ENCODE results near the gene MILR1.
"Not testable (repeated sequence)": the region's sequence is repeated elsewhere in the genome, so short reads cannot be mapped to it uniquely, and the experiment has no call there.

MILR1 gene

GRCh38 chr17:64428406-64428805, 20.5 kb upstream of the MILR1 start:
- no peaks in the 10 kb centered on the region for H3K27me3 ChIP-seq (ENCODE audit: control insufficient read depth, insufficient read depth, low read length)
- no peaks in the 10 kb centered on the region for H3K36me3 ChIP-seq (ENCODE audit: control insufficient read depth, insufficient read depth, low read length)
- no peak overlapping the region for H3K4me3 ChIP-seq (ENCODE audit: low read depth, low read length)
- H3K4me1 ChIP-seq (ENCODE audit: control insufficient read depth, insufficient read depth, low read length) = no peaks in the 10 kb centered on the region
- peaks cover 35% of the 10 kb centered on the region for H3K9me3 ChIP-seq (ENCODE audit: control insufficient read depth, insufficient read depth, low read length)
- no peak overlapping the region for H3K27ac ChIP-seq (ENCODE audit: low read depth, low read length)
- no peak overlapping the region for H3K9ac ChIP-seq (ENCODE audit: low read depth, low read length)

- H3K9ac ChIP-seq (ENCODE audit: low read depth, low read length); H3K27me3 ChIP-seq (ENCODE audit: control insufficient read depth, insufficient read depth, low read length); H3K36me3 ChIP-seq (ENCODE audit: control insufficient read depth, insufficient read depth, low read length); H3K4me1 ChIP-seq (ENCODE audit: control insufficient read depth, insufficient read depth, low read length); H3K27ac ChIP-seq (ENCODE audit: low read depth, low read length); H3K4me3 ChIP-seq (ENCODE audit: low read depth, low read length): not testable (repeated sequence)
- H3K9me3 ChIP-seq (ENCODE audit: control insufficient read depth, insufficient read depth, low read length) = peaks cover 31% of the 10 kb centered on the region
Measured at GRCh38 chr17:64430036-64430435, 18.9 kb upstream of the MILR1 start.

GRCh38 chr17:64431534-64431933, 17.4 kb upstream of the MILR1 start:
- Histone ChIP-seq H3K27ac (ENCODE audit: low read depth, low read length) (no peak overlapping the region), H3K4me3 (ENCODE audit: low read depth, low read length) (no peak overlapping the region), H3K9ac (ENCODE audit: low read depth, low read length) (no peak overlapping the region), H3K27me3 (ENCODE audit: control insufficient read depth, insufficient read depth, low read length) (no peaks in the 10 kb centered on the region), H3K9me3 (ENCODE audit: control insufficient read depth, insufficient read depth, low read length) (peaks cover 24% of the 10 kb centered on the region), H3K36me3 (ENCODE audit: control insufficient read depth, insufficient read depth, low read length) (no peaks in the 10 kb centered on the region), H3K4me1 (ENCODE audit: control insufficient read depth, insufficient read depth, low read length) (no peaks in the 10 kb centered on the region)

DNA sequence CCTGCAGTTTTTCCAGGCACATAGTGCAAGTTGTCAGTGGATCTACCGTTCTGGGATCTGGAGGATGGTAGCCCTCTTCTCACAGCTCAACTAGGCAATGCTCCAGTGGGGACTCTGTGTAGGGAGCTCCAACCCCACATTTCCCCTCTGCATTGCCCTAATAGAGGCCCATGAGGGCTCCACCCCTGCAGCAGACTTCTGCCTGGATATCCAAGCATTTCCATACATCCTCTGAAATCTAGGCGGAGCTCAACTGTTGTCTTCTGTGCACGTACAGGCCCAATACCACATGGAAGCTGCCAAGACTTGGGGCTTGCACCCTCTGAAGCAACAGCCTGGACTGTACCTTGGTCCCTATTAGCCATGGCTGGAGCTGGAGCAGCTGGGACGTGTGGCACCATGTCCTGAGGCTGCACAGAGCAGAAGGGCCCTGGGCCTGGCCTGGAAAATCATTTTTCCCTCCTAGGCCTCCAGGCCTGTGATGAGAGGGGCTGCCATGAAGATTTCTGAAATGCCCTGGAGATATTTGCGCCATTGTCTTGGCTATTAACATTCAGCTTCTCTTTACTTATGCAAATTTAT, 10.9 kb upstream of the MILR1 start:
- no peak overlapping the region for H3K4me3 ChIP-seq (ENCODE audit: low read depth, low read length)
- peaks cover 31% of the 10 kb centered on the region for H3K9me3 ChIP-seq (ENCODE audit: control insufficient read depth, insufficient read depth, low read length)
- H3K27ac ChIP-seq (ENCODE audit: low read depth, low read length) = no peak overlapping the region
- no peaks in the 10 kb centered on the region for H3K27me3 ChIP-seq (ENCODE audit: control insufficient read depth, insufficient read depth, low read length)
- no peaks in the 10 kb centered on the region for H3K36me3 ChIP-seq (ENCODE audit: control insufficient read depth, insufficient read depth, low read length)
- H3K4me1 ChIP-seq (ENCODE audit: control insufficient read depth, insufficient read depth, low read length) = no peaks in the 10 kb centered on the region
- no peak overlapping the region for H3K9ac ChIP-seq (ENCODE audit: low read depth, low read length)

DNA sequence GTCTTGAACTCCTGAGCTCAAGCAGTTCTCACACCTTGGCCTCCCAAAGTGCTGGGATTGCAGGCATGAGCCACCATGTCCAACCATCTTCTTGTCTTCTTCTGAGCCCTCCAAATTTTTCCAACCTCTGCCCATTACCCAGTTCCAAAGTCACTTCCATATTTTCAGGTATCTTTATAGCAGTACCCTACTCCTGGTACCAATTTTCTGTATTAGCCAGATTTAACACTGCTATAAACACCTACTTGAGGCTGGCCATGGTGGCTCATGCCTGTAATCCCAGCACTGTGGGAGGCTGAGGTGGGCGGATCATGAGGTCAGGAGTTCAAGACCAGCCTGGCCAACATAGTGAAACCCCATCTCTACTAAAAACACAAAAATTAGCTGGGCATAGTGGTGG, 9.4 kb upstream of the MILR1 start:
- H3K4me3 ChIP-seq (ENCODE audit: low read depth, low read length); H3K9ac ChIP-seq (ENCODE audit: low read depth, low read length); H3K36me3 ChIP-seq (ENCODE audit: control insufficient read depth, insufficient read depth, low read length); H3K27ac ChIP-seq (ENCODE audit: low read depth, low read length); H3K27me3 ChIP-seq (ENCODE audit: control insufficient read depth, insufficient read depth, low read length); H3K4me1 ChIP-seq (ENCODE audit: control insufficient read depth, insufficient read depth, low read length): not testable (repeated sequence)
- peaks cover 29% of the 10 kb centered on the region for H3K9me3 ChIP-seq (ENCODE audit: control insufficient read depth, insufficient read depth, low read length)

DNA sequence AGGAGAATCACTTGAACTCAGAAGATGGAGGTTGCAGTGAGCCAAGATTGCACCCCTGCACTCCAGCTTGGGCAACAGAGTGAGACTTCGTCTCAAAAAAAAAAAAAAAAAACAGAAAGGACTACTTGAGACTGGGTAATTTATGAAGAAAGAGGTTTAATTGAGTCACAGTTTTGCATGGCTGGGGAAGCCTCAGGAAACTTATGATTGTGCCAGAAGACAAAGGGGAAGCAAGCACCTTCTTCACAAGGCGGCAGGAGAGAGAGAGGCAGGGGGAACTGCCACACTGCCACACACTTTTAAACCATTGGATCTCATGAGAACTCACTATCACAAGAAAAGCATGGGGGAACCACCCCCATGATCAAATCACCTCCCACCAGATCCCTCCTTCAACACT, 9.0 kb upstream of the MILR1 start:
- Histone ChIP-seq H3K27ac (ENCODE audit: low read depth, low read length) (no peak overlapping the region), H3K9me3 (ENCODE audit: control insufficient read depth, insufficient read depth, low read length) (peaks cover 29% of the 10 kb centered on the region), H3K9ac (ENCODE audit: low read depth, low read length) (no peak overlapping the region), H3K27me3 (ENCODE audit: control insufficient read depth, insufficient read depth, low read length) (no peaks in the 10 kb centered on the region), H3K4me3 (ENCODE audit: low read depth, low read length) (no peak overlapping the region), H3K36me3 (ENCODE audit: control insufficient read depth, insufficient read depth, low read length) (no peaks in the 10 kb centered on the region), H3K4me1 (ENCODE audit: control insufficient read depth, insufficient read depth, low read length) (no peaks in the 10 kb centered on the region)

DNA sequence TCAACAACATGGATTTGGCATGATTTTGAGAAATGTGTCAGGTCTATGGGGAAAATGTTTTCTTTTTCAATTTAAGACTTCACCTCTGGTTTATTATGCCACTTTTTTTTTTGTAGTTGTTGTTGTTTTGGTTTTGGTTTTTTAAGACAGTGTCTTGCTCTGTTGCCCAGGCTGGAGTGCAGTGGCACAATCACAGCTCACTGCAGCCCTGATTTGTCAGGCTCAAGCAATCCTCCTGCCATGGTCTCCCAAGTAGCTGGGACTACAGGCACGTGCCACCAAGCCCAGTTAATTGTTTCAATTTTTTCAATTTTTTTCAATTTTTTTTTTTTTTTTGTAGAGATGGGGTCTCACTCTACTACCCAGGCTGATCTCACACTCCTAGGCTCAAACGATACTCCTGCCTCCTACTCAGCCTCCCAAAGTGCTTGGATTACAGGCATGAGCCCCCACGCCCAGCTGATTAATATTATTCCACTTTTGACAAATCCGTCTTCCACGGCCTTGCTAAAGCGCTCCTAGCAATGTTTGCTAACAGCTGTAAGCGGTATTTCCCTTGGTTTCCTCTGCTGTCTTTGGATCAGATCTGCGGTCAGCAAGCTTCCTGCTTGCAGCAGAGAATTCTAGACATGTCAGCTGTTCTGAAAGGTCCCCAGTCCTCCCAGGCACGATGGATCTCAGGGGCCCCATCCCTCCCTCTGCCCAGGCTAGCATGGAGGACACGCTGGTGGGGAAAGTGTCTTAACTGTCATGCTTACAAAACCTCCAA, 7.0 kb upstream of the MILR1 start:
- Histone ChIP-seq H3K9ac (ENCODE audit: low read depth, low read length) (no peak overlapping the region), H3K27ac (ENCODE audit: low read depth, low read length) (no peak overlapping the region), H3K4me1 (ENCODE audit: control insufficient read depth, insufficient read depth, low read length) (no peaks in the 10 kb centered on the region), H3K9me3 (ENCODE audit: control insufficient read depth, insufficient read depth, low read length) (peaks cover 19% of the 10 kb centered on the region), H3K36me3 (ENCODE audit: control insufficient read depth, insufficient read depth, low read length) (no peaks in the 10 kb centered on the region), H3K27me3 (ENCODE audit: control insufficient read depth, insufficient read depth, low read length) (no peaks in the 10 kb centered on the region), H3K4me3 (ENCODE audit: low read depth, low read length) (no peak overlapping the region)

DNA sequence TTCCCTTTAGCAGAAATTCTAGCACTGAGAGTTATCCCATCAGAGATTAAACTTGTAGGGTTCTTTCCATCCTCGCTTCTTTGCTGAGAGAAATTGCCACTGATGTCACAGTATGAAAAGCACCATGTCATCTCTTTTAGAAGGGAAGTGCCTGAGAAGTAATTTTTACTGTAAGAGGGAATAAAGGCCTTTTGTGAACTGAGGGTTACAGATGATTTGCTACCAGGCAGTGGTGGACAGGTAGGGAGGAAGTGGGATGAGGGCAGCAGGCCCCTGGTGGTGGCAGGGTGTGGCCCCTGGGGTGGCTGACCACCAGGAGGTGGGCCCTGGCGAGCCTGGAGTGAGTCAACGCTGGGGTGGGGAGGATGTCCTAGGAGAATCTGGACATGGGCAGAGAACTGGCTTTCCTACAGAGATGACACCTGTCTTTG, 6.4 kb upstream of the MILR1 start:
- H3K27ac ChIP-seq (ENCODE audit: low read depth, low read length) = no peak overlapping the region
- H3K4me3 ChIP-seq (ENCODE audit: low read depth, low read length) = no peak overlapping the region
- no peaks in the 10 kb centered on the region for H3K4me1 ChIP-seq (ENCODE audit: control insufficient read depth, insufficient read depth, low read length)
- no peak overlapping the region for H3K9ac ChIP-seq (ENCODE audit: low read depth, low read length)
- H3K9me3 ChIP-seq (ENCODE audit: control insufficient read depth, insufficient read depth, low read length) = peaks cover 13% of the 10 kb centered on the region
- H3K27me3 ChIP-seq (ENCODE audit: control insufficient read depth, insufficient read depth, low read length) = no peaks in the 10 kb centered on the region
- no peaks in the 10 kb centered on the region for H3K36me3 ChIP-seq (ENCODE audit: control insufficient read depth, insufficient read depth, low read length)

DNA sequence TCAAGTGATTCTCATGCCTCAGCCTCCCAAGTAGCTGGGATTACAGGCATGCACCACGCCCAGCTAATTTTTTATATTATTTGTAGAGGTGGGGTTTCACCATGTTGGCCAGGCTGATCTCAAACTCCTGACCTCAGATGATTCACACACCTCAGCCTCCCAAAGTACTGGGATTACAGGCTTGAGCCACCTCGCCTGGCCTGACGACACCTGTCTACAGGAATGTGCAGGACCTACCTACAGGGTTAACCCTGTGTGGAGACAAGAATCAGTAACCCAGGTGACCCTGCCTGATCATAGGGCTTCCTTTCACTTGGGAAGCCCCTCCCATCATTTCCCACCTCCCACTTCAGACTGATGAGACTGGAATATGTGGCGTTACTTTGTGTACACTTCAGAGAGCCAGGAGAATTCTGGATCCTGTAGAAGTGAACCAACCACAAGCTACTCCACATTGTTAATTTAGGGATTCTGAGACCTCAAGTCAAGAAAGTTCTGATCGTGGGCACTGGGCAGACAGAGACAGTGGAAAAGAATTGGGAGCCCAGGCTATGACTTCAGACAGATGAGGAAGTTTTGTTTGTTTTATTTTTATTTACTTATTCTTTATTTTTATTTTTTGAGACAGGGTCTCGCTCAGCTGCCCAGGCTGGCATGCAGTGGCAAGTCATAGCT, 5.7 kb upstream of the MILR1 start:
- Histone ChIP-seq H3K36me3 (ENCODE audit: control insufficient read depth, insufficient read depth, low read length) (no peaks in the 10 kb centered on the region), H3K27ac (ENCODE audit: low read depth, low read length) (no peak overlapping the region), H3K4me1 (ENCODE audit: control insufficient read depth, insufficient read depth, low read length) (no peaks in the 10 kb centered on the region), H3K9ac (ENCODE audit: low read depth, low read length) (no peak overlapping the region), H3K9me3 (ENCODE audit: control insufficient read depth, insufficient read depth, low read length) (peaks cover 6% of the 10 kb centered on the region), H3K4me3 (ENCODE audit: low read depth, low read length) (no peak overlapping the region), H3K27me3 (ENCODE audit: control insufficient read depth, insufficient read depth, low read length) (no peaks in the 10 kb centered on the region)

DNA sequence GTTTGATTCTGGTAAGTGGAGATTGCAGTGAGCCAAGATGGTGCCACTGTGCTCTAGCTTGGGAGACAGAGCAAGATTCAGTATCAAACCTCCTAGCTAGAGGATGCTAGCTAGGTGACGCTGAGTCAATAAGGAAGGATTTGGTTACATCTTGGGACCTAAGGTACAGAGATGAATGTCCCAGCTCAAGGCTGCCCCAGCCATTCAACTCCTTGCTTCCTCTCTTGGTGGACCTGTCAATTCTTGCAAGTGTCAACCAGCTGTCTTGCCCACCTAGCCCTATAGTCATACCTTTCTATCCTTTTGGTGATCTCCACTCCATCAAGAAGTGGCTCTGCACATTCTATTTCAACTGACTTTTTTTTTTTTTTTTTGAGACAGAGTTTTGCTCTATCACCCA, 1.4 kb upstream of the MILR1 start:
- Histone ChIP-seq H3K4me3 (ENCODE audit: low read depth, low read length) (no peak overlapping the region), H3K27ac (ENCODE audit: low read depth, low read length) (no peak overlapping the region), H3K27me3 (ENCODE audit: control insufficient read depth, insufficient read depth, low read length) (no peaks in the 10 kb centered on the region), H3K36me3 (ENCODE audit: control insufficient read depth, insufficient read depth, low read length) (no peaks in the 10 kb centered on the region), H3K4me1 (ENCODE audit: control insufficient read depth, insufficient read depth, low read length) (no peaks in the 10 kb centered on the region), H3K9me3 (ENCODE audit: control insufficient read depth, insufficient read depth, low read length) (no peaks in the 10 kb centered on the region), H3K9ac (ENCODE audit: low read depth, low read length) (no peak overlapping the region)

GRCh38 chr17:64449545-64449944, 630 bp downstream of the MILR1 start:
- no peak overlapping the region for H3K4me3 ChIP-seq (ENCODE audit: low read depth, low read length)
- H3K36me3 ChIP-seq (ENCODE audit: control insufficient read depth, insufficient read depth, low read length) = no peaks in the 10 kb centered on the region
- no peak overlapping the region for H3K27ac ChIP-seq (ENCODE audit: low read depth, low read length)
- no peaks in the 10 kb centered on the region for H3K4me1 ChIP-seq (ENCODE audit: control insufficient read depth, insufficient read depth, low read length)
- H3K9me3 ChIP-seq (ENCODE audit: control insufficient read depth, insufficient read depth, low read length) = no peaks in the 10 kb centered on the region
- no peak overlapping the region for H3K9ac ChIP-seq (ENCODE audit: low read depth, low read length)
- no peaks in the 10 kb centered on the region for H3K27me3 ChIP-seq (ENCODE audit: control insufficient read depth, insufficient read depth, low read length)

All from HUES48 (cell line).